Left lung (tissue), 10 donors: ENCODE measurements around the gene ZNF547. TPM values are rescaled to one million over a fixed set of nuclear protein-coding genes. Genes with fewer than 3 reads are reported as not detected.
"Not testable (repeated sequence)": the region's sequence is repeated elsewhere in the genome, so short reads cannot be mapped to it uniquely, and the experiment has no call there.

Source experiments
- ATAC-seq: fragments of 200-7000 bp; cut with Tn5 transposase; one replicate; pipeline ENCODE4 v1.9.1; 2020; ENCODE audit warnings: moderate library complexity
- DNase-seq, 4 donors: peaks; one replicate each; pipeline ENCODE4 v3.0.0-alpha.2; 2013 to 2020
- H3K27ac ChIP-seq, 2 donors: fragments of 200-600 bp; sonication (generic) in 1 of 2; one replicate each; pipeline versions ENCODE4 v1.5.0 to v1.8.0; 2020 to 2021
- H3K27me3 ChIP-seq, 2 donors: fragments of 200-600 bp; sonication (generic) in 1 of 2; one replicate each; pipeline versions ENCODE4 v1.5.0 to v1.8.0; 2020 to 2021
- H3K36me3 ChIP-seq, 2 donors: fragments of 200-600 bp; sonication (generic) in 1 of 2; one replicate each; pipeline versions ENCODE4 v1.5.0 to v1.8.0; 2020 to 2021
- H3K4me1 ChIP-seq, 2 donors: fragments of 200-600 bp; one replicate each; pipeline ENCODE4 v1.8.0; 2021
- H3K4me3 ChIP-seq, 2 donors: fragments of 200-600 bp; sonication (generic) in 1 of 2; one replicate each; pipeline versions ENCODE4 v1.5.0 to v1.8.0; 2020 to 2021; ENCODE audit warnings: mild to moderate bottlenecking in 1 of 2
- H3K9me3 ChIP-seq, 2 donors: fragments of 200-600 bp; sonication (generic) in 1 of 2; one replicate each; pipeline versions ENCODE4 v1.5.0 to v1.8.0; 2020 to 2021
- CTCF ChIP-seq, 2 donors: fragments of 200-600 bp; sonication (generic) in 1 of 2; IDR thresholded peaks; one replicate each; pipeline versions ENCODE4 v1.5.0 to v1.8.0; 2021; ENCODE audit warnings: antibody characterized with exemption in 2 of 2
- intact Hi-C, 2 donors: fragments of 100-400 bp; cut with DNase I; formaldehyde crosslinking; loops; one replicate each; pipeline versions ENCODE4 v1.11.2 to v1.14.2; 2022
- polyA plus RNA-seq, 6 donors: library from polyadenylated mRNA; unstranded; fragments of 120-200 nt; gene quantifications; one replicate each; pipeline ENCODE4 v1.2.1, GENCODE V29; 2013; ENCODE audit not compliant: insufficient read length in 6 of 6
- total RNA-seq, 2 donors: library from RNA; stranded (reverse); fragmentation: NEBNext Ultra II Directional; extraction: Animal tissue kit (Norgen Biotek cat#: 25700); gene quantifications; one replicate each; pipeline ENCODE4 v1.2.1, GENCODE V29; 2021
- donor health status: DM: no; HTN: yes; CAD: no.
- donor health status: DM: no; HTN: no; CAD: no.

The ZNF547 gene
- total and polyA plus RNA-seq, 8 donors: 2.3 to 8.2 (median 6.1) TPM

GRCh38 chr19:57363688-57364181, 384 bp downstream of the ZNF547 start:
- no peak for TF ChIP-seq CTCF (IDR thresholded peaks at IDR 0.05)
- intact Hi-C loops: no loop called here
- peaks cover 5 to 19% of the 10 kb centered on the region in 2 donors for H3K4me1 ChIP-seq
- ATAC-seq (peak; percentile 14), DNase-seq (peak in 1 of 4 donors; percentile 24)
- no peaks in the 10 kb centered on the region for H3K27me3 ChIP-seq
- peak overlapping the region; percentile 61 to 82 for H3K4me3 ChIP-seq
- H3K9me3 ChIP-seq: peaks cover 0 to 39% of the 10 kb centered on the region in 2 donors
- peaks cover 0 to 11% of the 10 kb centered on the region in 2 donors for H3K36me3 ChIP-seq
- peak overlapping the region; percentile 92 to 94 for H3K27ac ChIP-seq

- no peak for TF ChIP-seq CTCF (IDR thresholded peaks at IDR 0.05)
- Histone ChIP-seq H3K36me3 (peaks cover 0 to 18% of the 10 kb centered on the region in 2 donors), H3K9me3 (peaks cover 0 to 15% of the 10 kb centered on the region in 2 donors), H3K4me3 (no peak overlapping the region), H3K4me1 (peaks cover 5 to 19% of the 10 kb centered on the region in 2 donors), H3K27ac (no peak overlapping the region), H3K27me3 (no peaks in the 10 kb centered on the region)
- DNase-seq (no peak), ATAC-seq (no peak)
- intact Hi-C loops: no loop called here
Measured at GRCh38 chr19:57366776-57367175, 3.4 kb downstream of the ZNF547 start.

- peaks cover 5 to 80% of the 10 kb centered on the region in 2 donors for H3K36me3 ChIP-seq
- no peak for DNase-seq
- ATAC-seq: no peak
Measured at GRCh38 chr19:57374179-57374578, 10.8 kb downstream of the ZNF547 start.

GRCh38 chr19:57374647-57375046, 11.3 kb downstream of the ZNF547 start:
- H3K4me3 ChIP-seq, H3K4me1 ChIP-seq, ATAC-seq, intact Hi-C loops, H3K27ac ChIP-seq, H3K27me3 ChIP-seq, DNase-seq: not testable (repeated sequence)
- Histone ChIP-seq H3K9me3 (peaks cover 4 to 65% of the 10 kb centered on the region in 2 donors), H3K36me3 (peaks cover 5 to 80% of the 10 kb centered on the region in 2 donors)

More at GRCh38 chr19:57374179-57374578, 10.8 kb downstream of the ZNF547 start:
- intact Hi-C loops: no loop called here
- Histone ChIP-seq H3K27me3 (no peaks in the 10 kb centered on the region), H3K9me3 (peaks cover 4 to 60% of the 10 kb centered on the region in 2 donors), H3K27ac (no peak overlapping the region), H3K4me3 (no peak overlapping the region), H3K4me1 (no peaks in the 10 kb centered on the region)
- no peak for TF ChIP-seq CTCF (IDR thresholded peaks at IDR 0.05)

GRCh38 chr19:57376151-57376550, 12.8 kb downstream of the ZNF547 start:
- Histone ChIP-seq H3K9me3 (peaks cover 4 to 79% of the 10 kb centered on the region in 2 donors), H3K36me3 (peaks cover 5 to 75% of the 10 kb centered on the region in 2 donors), H3K4me3 (no peak overlapping the region), H3K4me1 (no peaks in the 10 kb centered on the region), H3K27me3 (no peaks in the 10 kb centered on the region), H3K27ac (no peak overlapping the region)
- intact Hi-C loops: no loop called here
- ATAC-seq: no peak
- TF ChIP-seq CTCF (IDR thresholded peaks at IDR 0.05): no peak
- no peak for DNase-seq
